WERI-Rb-1 (cell line): ENCODE data around the gene NHLRC2.

ENCODE experiments used
- DNase-seq: peaks from one replicate; pipeline ENCODE4 v3.0.0-alpha.2; 2020
- H3K27ac ChIP-seq: fragments of 250-450 bp; sonication (Bioruptor Pico); 2 replicates; pipeline ENCODE4 v1.5.1; 2020; ENCODE audit warnings: mild to moderate bottlenecking, moderate library complexity
- H3K27me3 ChIP-seq: fragments of 250-450 bp; sonication (Bioruptor Pico); 2 replicates; pipeline ENCODE4 v1.5.1; 2021; ENCODE audit warnings: mild to moderate bottlenecking, low read depth, moderate library complexity; ENCODE audit not compliant: insufficient read depth, severe bottlenecking
- H3K36me3 ChIP-seq: fragments of 250-450 bp; sonication (Bioruptor Pico); 2 replicates; pipeline ENCODE4 v1.5.1; 2020; ENCODE audit warnings: mild to moderate bottlenecking, moderate library complexity
- H3K4me3 ChIP-seq: 2 replicates; pipeline ENCODE4 v1.5.1; 2011; ENCODE audit warnings: low read depth, mild to moderate bottlenecking, control low read depth, low read length
- H3K9me3 ChIP-seq: fragments of 250-450 bp; sonication (Bioruptor Pico); 2 replicates; pipeline ENCODE4 v1.5.1; 2021; ENCODE audit warnings: mild to moderate bottlenecking, moderate library complexity; ENCODE audit not compliant: severe bottlenecking
- CTCF ChIP-seq: IDR thresholded peaks from 2 replicates; pipeline ENCODE4 v1.5.1; 2011; ENCODE audit warnings: low read depth, mild to moderate bottlenecking, control low read depth, inconsistent platforms, low read length

The NHLRC2 gene

GRCh38 chr10:113945687-113946085 is 91.2 kb downstream of the NHLRC2 start:
- no peaks in the 10 kb centered on the region for H3K36me3 ChIP-seq
- no peak overlapping the region for H3K27ac ChIP-seq
- no peak for TF ChIP-seq CTCF
- DNase-seq, result no peak
- H3K4me3 ChIP-seq, result no peak overlapping the region
- no peaks in the 10 kb centered on the region for H3K9me3 ChIP-seq
- H3K27me3 ChIP-seq, result no peaks in the 10 kb centered on the region

- no peak for TF ChIP-seq CTCF
- Histone ChIP-seq H3K27me3 (no peaks in the 10 kb centered on the region), H3K27ac (no peak overlapping the region), H3K9me3 (no peaks in the 10 kb centered on the region), H3K36me3 (no peaks in the 10 kb centered on the region), H3K4me3 (no peak overlapping the region)
- no peak for DNase-seq
These were observed 93.0 kb downstream of the NHLRC2 start for GRCh38 chr10:113947184-113948041.

GRCh38 chr10:113948048-113948447 is 93.6 kb downstream of the NHLRC2 start:
- no peak for DNase-seq
- Histone ChIP-seq H3K4me3 (no peak overlapping the region), H3K9me3 (no peaks in the 10 kb centered on the region), H3K27ac (no peak overlapping the region), H3K36me3 (no peaks in the 10 kb centered on the region), H3K27me3 (no peaks in the 10 kb centered on the region)
- no peak for TF ChIP-seq CTCF

- Histone ChIP-seq H3K27me3 (no peaks in the 10 kb centered on the region), H3K9me3 (no peaks in the 10 kb centered on the region), H3K4me3 (no peak overlapping the region), H3K36me3 (no peaks in the 10 kb centered on the region), H3K27ac (no peak overlapping the region)
- no peak for DNase-seq
- no peak for TF ChIP-seq CTCF
These were observed 95.8 kb downstream of the NHLRC2 start for GRCh38 chr10:113950268-113950667.

- TF ChIP-seq CTCF, result peak; percentile 42
- Histone ChIP-seq H3K9me3 (no peaks in the 10 kb centered on the region), H3K4me3 (no peak overlapping the region), H3K27ac (no peak overlapping the region), H3K27me3 (no peaks in the 10 kb centered on the region), H3K36me3 (no peaks in the 10 kb centered on the region)
- no peak for DNase-seq
These were observed 99.2 kb downstream of the NHLRC2 start for GRCh38 chr10:113953505-113954272.
